Gastroesophageal sphincter (tissue), 4 donors: ENCODE measurements around the gene MAPK4. TPM values are rescaled to one million over a fixed set of nuclear protein-coding genes. Genes with fewer than 3 reads are reported as not detected.

Experiments
- ATAC-seq: fragments of 150-250 bp; one replicate; pipeline ENCODE4 v1.9.1; 2016; ENCODE audit warnings: mild to moderate bottlenecking, moderate library complexity
- H3K27ac ChIP-seq, 4 donors: fragments of 200-600 bp; sonication (generic) in 3 of 4; 1 replicate in 3 of 4; 2 replicates in 1 of 4; pipeline ENCODE4 v1.5.1; 2016 to 2019
- H3K27me3 ChIP-seq: fragments of 200-600 bp; sonication (generic); one replicate; pipeline ENCODE4 v1.5.1; 2019
- H3K36me3 ChIP-seq, 2 donors: fragments of 200-600 bp; sonication (generic); one replicate each; pipeline ENCODE4 v1.5.1; 2019; ENCODE audit warnings: control low read depth in 1 of 2
- H3K4me1 ChIP-seq, 3 donors: fragments of 200-600 bp; sonication (generic); 1 replicate in 2 of 3; 2 replicates in 1 of 3; pipeline ENCODE4 v1.5.1; 2016 to 2019; ENCODE audit warnings: control low read depth in 2 of 3
- H3K4me3 ChIP-seq, 2 donors: fragments of 200-600 bp; sonication (generic); one replicate each; pipeline ENCODE4 v1.5.1; 2019; ENCODE audit warnings: mild to moderate bottlenecking in 1 of 2, moderate library complexity in 1 of 2
- H3K9me3 ChIP-seq, 3 donors: fragments of 200-600 bp; sonication (generic); one replicate each; pipeline ENCODE4 v1.5.1; 2017 to 2019; ENCODE audit warnings: control low read depth in 2 of 3
- CTCF ChIP-seq, 4 experiments: fragments of 200-600 bp in 2 of 4; fragments of 450-650 bp in 2 of 4; sonication (generic) in 1 of 4; IDR thresholded peaks; one replicate each; pipeline ENCODE4 v1.5.1; 2017 to 2019; ENCODE audit warnings: antibody characterized with exemption in 4 of 4, mild to moderate bottlenecking in 2 of 4, moderate library complexity in 2 of 4
- EP300 ChIP-seq: sonication (generic); formaldehyde crosslinking; IDR thresholded peaks from one replicate; pipeline ENCODE4 v1.6.1; 2017; ENCODE audit warnings: antibody characterized with exemption, mild to moderate bottlenecking
- POLR2A ChIP-seq, 2 donors: fragments of 450-650 bp; IDR thresholded peaks; one replicate each; pipeline ENCODE4 v1.6.1; 2017; ENCODE audit warnings: antibody characterized with exemption in 2 of 2, mild to moderate bottlenecking in 2 of 2, moderate library complexity in 1 of 2
- POLR2AphosphoS5 ChIP-seq: sonication (generic); formaldehyde crosslinking; IDR thresholded peaks from one replicate; pipeline ENCODE4 v1.6.1; 2017; ENCODE audit warnings: antibody characterized with exemption
- WGBS, 2 donors: methylation state at CpG; one replicate each; pipeline ENCODE4 v1.1.5; 2018; ENCODE audit warnings: low coverage in 1 of 2; 5-methylcytosine and 5-hydroxymethylcytosine counted together
- total RNA-seq, 4 donors: library from RNA; depleted of rRNA; stranded (reverse); fragments of >200 nt; gene quantifications; one replicate each; pipeline ENCODE4 v1.1.0, GENCODE V29; 2016

MAPK4 gene
- total RNA-seq, 4 donors from 2014 or later, result 9.3 to 13.7 (median 10.6) TPM

GRCh38 chr18:50680966-50681365 is 121.1 kb downstream of the MAPK4 start:
- Histone ChIP-seq H3K27ac (no peak overlapping the region), H3K36me3 (no peaks in the 10 kb centered on the region), H3K4me1 (no peaks in the 10 kb centered on the region), H3K27me3 (no peaks in the 10 kb centered on the region), H3K4me3 (no peak overlapping the region), H3K9me3 (no peaks in the 10 kb centered on the region)
- no peak for ATAC-seq
- WGBS, 2 donors, result 50 to 100% methylated on average over 1 of the region's 1 CpG
- TF ChIP-seq POLR2A (IDR thresholded peaks at IDR 0.05), result no peak
- TF ChIP-seq POLR2AphosphoS5, result no peak
- TF ChIP-seq CTCF (IDR thresholded peaks at IDR 0.05), result no peak
- no peak for TF ChIP-seq EP300

GRCh38 chr18:50682852-50683251 is 123.0 kb downstream of the MAPK4 start:
- no peak for ATAC-seq
- TF ChIP-seq POLR2AphosphoS5 (no peak), EP300 (no peak), CTCF (IDR thresholded peaks at IDR 0.05) (no peak), POLR2A (IDR thresholded peaks at IDR 0.05) (no peak)
- WGBS, 2 donors, result 36 to 55% methylated on average over 1 of the region's 1 CpG
- H3K9me3 ChIP-seq, result no peaks in the 10 kb centered on the region
- no peaks in the 10 kb centered on the region for H3K4me1 ChIP-seq
- no peaks in the 10 kb centered on the region for H3K27me3 ChIP-seq
- H3K4me3 ChIP-seq, result no peak overlapping the region
- no peak overlapping the region for H3K27ac ChIP-seq
- H3K36me3 ChIP-seq, result no peaks in the 10 kb centered on the region

GRCh38 chr18:50686409-50686808 is 126.5 kb downstream of the MAPK4 start:
- ATAC-seq, result no peak
- 72% methylated on average over 6 to 7 of the region's 8 CpGs for WGBS, 2 donors

GRCh38 chr18:50687491-50687890 is 127.6 kb downstream of the MAPK4 start:
- no peak for ATAC-seq

More at GRCh38 chr18:50686409-50686808, 126.5 kb downstream of the MAPK4 start:
- Histone ChIP-seq H3K27me3 (no peaks in the 10 kb centered on the region), H3K4me3 (no peak overlapping the region), H3K4me1 (no peaks in the 10 kb centered on the region), H3K36me3 (no peaks in the 10 kb centered on the region), H3K27ac (no peak overlapping the region), H3K9me3 (no peaks in the 10 kb centered on the region)
- TF ChIP-seq POLR2AphosphoS5 (no peak), EP300 (no peak), POLR2A (IDR thresholded peaks at IDR 0.05) (no peak), CTCF (IDR thresholded peaks at IDR 0.05) (no peak)

More at GRCh38 chr18:50687491-50687890, 127.6 kb downstream of the MAPK4 start:
- TF ChIP-seq POLR2A (IDR thresholded peaks at IDR 0.05) (no peak), CTCF (IDR thresholded peaks at IDR 0.05) (no peak), EP300 (no peak), POLR2AphosphoS5 (no peak)
- Histone ChIP-seq H3K27ac (no peak overlapping the region), H3K4me1 (no peaks in the 10 kb centered on the region), H3K27me3 (no peaks in the 10 kb centered on the region), H3K9me3 (no peaks in the 10 kb centered on the region), H3K36me3 (no peaks in the 10 kb centered on the region), H3K4me3 (no peak overlapping the region)
- 57% methylated on average over 1 of the region's 11 CpGs; no CpG with 5 or more reads in 1 of the 2 donors for WGBS, 2 donors
